Measurements from ENCODE around the gene RNF223.

- TF ChIP-seq SREBF2 (IDR thresholded peaks at IDR 0.05) (no peak), RFX5 (IDR thresholded peaks at IDR 0.05) (no peak), RAD21 (conservative IDR thresholded peaks at IDR 0.05 in 1 of 2, IDR thresholded peaks at IDR 0.05 in 1 of 2) (no peak), CBX2 (IDR thresholded peaks at IDR 0.05; ENCODE audit: borderline replicate concordance, low read depth) (no peak)
- TF ChIP-seq, protein P1, sequence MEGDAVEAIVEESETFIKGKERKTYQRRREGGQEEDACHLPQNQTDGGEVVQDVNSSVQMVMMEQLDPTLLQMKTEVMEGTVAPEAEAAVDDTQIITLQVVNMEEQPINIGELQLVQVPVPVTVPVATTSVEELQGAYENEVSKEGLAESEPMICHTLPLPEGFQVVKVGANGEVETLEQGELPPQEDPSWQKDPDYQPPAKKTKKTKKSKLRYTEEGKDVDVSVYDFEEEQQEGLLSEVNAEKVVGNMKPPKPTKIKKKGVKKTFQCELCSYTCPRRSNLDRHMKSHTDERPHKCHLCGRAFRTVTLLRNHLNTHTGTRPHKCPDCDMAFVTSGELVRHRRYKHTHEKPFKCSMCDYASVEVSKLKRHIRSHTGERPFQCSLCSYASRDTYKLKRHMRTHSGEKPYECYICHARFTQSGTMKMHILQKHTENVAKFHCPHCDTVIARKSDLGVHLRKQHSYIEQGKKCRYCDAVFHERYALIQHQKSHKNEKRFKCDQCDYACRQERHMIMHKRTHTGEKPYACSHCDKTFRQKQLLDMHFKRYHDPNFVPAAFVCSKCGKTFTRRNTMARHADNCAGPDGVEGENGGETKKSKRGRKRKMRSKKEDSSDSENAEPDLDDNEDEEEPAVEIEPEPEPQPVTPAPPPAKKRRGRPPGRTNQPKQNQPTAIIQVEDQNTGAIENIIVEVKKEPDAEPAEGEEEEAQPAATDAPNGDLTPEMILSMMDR (IDR thresholded peaks at IDR 0.05), result no peak
- TF ChIP-seq, protein P2, sequence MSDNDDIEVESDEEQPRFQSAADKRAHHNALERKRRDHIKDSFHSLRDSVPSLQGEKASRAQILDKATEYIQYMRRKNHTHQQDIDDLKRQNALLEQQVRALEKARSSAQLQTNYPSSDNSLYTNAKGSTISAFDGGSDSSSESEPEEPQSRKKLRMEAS (IDR thresholded peaks at IDR 0.05), result no peak
Observed at GRCh38 chr1:1084372-1085170, 10.5 kb upstream of the RNF223 start.
